Adipose tissue (tissue), 3 donors: ENCODE results near the gene FMC1. TPM values are rescaled to one million over a fixed set of nuclear protein-coding genes. Genes with fewer than 3 reads are reported as not detected.
"Not testable (repeated sequence)": the region's sequence is repeated elsewhere in the genome, so short reads cannot be mapped to it uniquely, and the experiment has no call there.

Experiments used
- H3K27ac ChIP-seq: one replicate; pipeline ENCODE4 v1.5.1; 2013; ENCODE audit warnings: low read depth, low read length
- WGBS, 3 donors: extraction: QIAGEN DNeasy Blood & Tissue Kit; methylation state at CpG; one replicate each; pipeline ENCODE4 v1.1.7; 2013; 5-methylcytosine and 5-hydroxymethylcytosine counted together
- polyA plus RNA-seq, 3 donors: library from polyadenylated mRNA; stranded (reverse); fragments of 200-250 nt; gene quantifications; one replicate each; pipeline ENCODE4 v1.2.3, GENCODE V29; 2013
- donor health status: healthy with polysubstance abuse.
- donor health status: Bipolar disorder and iron deficiency.
- donor health status: healthy.

FMC1 gene, protein sequence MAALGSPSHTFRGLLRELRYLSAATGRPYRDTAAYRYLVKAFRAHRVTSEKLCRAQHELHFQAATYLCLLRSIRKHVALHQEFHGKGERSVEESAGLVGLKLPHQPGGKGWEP
- 10 to 100 TPM; 23.9 to 38.1 (median 34.4) TPM for polyA plus RNA-seq

GRCh38 chr7:139341058-139341775, at the start of gene FMC1:
FMC1 (plus strand) TSS chr7:139341337; CDS start chr7:139341385, 48 bp downstream.
- 0 to 1% (median 0%) methylated on average over 53 to 54 of the region's 54 CpGs for WGBS, 3 donors
- H3K27ac ChIP-seq: peak within 1 kb of the TSS; percentile 98

- WGBS, 3 donors: 89 to 95% (median 91%) methylated on average over 7 of the region's 7 CpGs
- H3K27ac ChIP-seq: no peak overlapping the region
Observed at GRCh38 chr7:139292821-139293220, 48.3 kb upstream of the FMC1 start.

GRCh38 chr7:139293534-139293933, 47.6 kb upstream of the FMC1 start:
- no peak overlapping the region for H3K27ac ChIP-seq
- WGBS, 3 donors: 87 to 89% (median 89%) methylated on average over 2 of the region's 2 CpGs

DNA sequence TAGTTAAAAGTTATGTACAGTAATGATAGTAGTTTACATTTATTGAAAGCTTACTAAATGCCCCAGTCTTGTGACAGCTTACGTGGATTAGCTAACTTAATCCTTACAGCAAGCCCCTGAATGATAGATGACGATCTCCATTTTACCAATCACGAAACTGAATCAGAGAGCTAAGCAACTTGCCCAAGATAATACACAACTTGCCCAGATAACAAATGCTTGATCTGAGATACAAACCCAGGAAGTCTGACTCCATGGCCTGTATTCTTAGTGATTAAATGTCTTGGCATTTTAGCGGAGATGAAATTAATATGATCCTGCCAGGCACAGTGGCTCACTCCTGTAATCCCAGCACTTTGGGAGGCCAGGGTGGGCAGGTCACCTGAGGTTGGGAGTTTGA, 46.9 kb upstream of the FMC1 start:
- 93 to 94% (median 94%) methylated on average over 4 of the region's 4 CpGs for WGBS, 3 donors
- no peak overlapping the region for H3K27ac ChIP-seq

DNA sequence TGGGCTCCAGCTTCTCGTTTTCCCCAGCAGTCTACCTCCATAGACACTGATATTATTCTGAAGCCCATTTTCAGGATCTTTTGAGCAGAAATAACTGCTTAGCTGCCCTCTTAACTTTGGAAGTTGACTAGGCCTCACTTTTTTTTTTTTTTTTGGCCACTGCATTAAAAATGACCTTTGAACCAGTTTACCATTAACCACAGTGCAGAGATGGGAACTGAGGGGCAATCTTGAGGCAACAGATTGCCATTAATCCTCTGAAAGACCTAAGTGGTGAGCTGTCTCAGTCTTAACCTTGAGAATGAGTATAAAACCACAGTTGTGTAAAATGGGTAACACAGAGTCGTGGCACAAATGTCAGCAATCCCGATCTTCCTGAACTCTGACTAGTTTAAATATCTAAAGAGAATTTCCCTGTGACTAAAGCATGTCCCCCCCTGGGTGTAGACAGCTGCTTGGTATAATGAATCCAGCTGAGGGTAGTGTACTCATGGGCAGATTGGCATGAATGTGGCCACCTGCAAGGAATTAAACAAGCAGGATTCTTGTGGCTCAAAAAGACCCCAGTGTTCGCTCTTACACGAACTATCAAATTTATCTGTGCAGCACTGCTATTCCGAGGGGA, 46.1 kb upstream of the FMC1 start:
- H3K27ac ChIP-seq: no peak overlapping the region
- WGBS, 3 donors: 85 to 94% (median 87%) methylated on average over 6 of the region's 6 CpGs

GRCh38 chr7:139297795-139298194, 43.3 kb upstream of the FMC1 start:
- WGBS, 3 donors: 29 to 63% (median 52%) methylated on average over 6 of the region's 6 CpGs
- no peak overlapping the region for H3K27ac ChIP-seq

- WGBS, 3 donors: 32 to 96% (median 96%) methylated on average over 2 of the region's 2 CpGs
- no peak overlapping the region for H3K27ac ChIP-seq
Observed at GRCh38 chr7:139299296-139299695, 41.8 kb upstream of the FMC1 start.

- WGBS, 3 donors: 68 to 94% (median 82%) methylated on average over 2 of the region's 2 CpGs
- no peak overlapping the region for H3K27ac ChIP-seq
Observed at GRCh38 chr7:139300390-139300789, 40.7 kb upstream of the FMC1 start.

DNA sequence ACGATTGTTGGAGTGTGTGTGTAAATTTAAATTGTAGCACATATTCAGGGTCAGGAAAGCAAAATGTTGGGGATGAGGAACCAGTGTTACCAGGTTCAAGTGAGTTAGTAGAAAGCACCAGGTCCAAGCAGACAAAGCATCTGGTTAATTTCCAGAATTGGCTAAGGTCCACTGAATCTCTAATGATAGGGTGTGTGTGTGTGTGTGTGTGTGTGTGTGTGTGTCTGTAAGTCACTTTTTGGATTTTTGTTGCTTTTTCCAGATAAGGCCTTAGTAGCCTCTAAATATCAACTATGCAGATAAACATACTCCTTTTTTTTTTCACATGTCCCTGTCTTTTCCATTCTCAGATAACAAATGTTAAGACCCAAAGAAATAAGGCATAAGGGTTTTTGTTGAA, 36.6 kb upstream of the FMC1 start:
- H3K27ac ChIP-seq: no peak overlapping the region
- 57 to 70% (median 63%) methylated on average over 1 of the region's 1 CpG for WGBS, 3 donors

DNA sequence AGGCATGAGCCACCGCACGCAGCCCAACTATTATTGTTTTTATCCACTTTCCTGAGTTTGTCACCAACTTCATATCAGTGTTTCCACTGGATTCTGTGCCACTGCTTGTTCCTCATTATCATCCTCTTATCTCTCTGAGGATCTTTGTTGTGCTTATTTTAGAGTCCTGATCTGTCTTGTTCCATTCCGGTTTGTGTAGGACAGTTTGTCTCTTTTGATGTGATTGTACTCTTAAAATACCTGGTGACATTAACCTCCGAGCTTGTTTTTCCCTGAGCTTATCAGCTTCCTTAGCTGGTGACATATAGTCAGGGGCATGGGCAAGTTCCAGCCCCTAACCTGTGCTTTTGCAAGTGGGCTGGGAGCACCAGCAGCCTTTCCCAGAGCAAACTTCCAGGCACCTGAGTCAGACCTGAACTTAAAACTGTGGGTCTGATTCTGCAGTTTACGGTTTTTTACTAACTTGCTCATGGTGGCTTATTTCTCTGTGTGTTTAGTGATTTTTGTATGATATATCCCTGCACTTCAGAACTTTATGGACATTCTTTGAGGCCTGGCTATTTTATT, 23.1 kb upstream of the FMC1 start:
- 73 to 81% (median 78%) methylated on average over 5 of the region's 5 CpGs for WGBS, 3 donors
- no peak overlapping the region for H3K27ac ChIP-seq

DNA sequence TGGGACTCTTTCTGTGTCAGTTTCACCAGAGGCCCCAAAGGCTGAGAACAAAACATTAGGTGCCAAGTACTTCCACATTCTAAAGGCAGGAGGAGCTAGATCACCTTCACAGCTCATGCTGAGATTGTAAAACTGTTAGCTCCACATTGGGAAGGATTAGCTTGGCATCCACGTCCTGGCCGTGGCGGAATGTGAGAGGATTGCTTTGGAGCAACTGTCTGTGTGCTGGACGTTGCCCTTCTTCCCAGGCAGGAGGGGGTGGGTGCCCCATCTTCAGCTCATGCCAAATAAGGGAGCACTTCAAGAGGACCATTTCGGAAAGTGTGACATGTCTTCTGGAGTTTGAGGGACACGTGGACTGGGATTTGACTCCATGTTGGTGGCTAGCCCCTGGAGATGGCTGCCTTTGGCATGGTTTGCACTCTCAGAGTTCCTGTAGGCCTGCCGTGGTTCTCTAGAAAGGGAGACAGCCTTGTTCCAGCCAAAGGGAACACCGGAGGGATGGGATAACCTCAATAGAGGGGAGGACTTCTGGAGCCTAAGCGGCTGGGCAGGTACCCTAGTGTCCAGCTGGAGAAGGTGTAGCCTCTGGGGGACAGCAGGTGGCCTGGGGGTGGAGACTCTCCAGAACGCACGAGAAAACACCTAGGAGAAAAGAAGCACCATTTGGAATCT, 19.9 kb upstream of the FMC1 start:
- no peak overlapping the region for H3K27ac ChIP-seq

GRCh38 chr7:139324709-139325108, 16.4 kb upstream of the FMC1 start:
- WGBS, 3 donors: 97 to 98% (median 97%) methylated on average over 11 of the region's 11 CpGs
- H3K27ac ChIP-seq: not testable (repeated sequence)

More for the DNA sequence above, 19.9 kb upstream of the FMC1 start:
- WGBS, 3 donors: 67 to 69% (median 68%) methylated on average over 11 of the region's 11 CpGs

- H3K27ac ChIP-seq: no peak overlapping the region
- 58 to 77% (median 58%) methylated on average over 2 of the region's 2 CpGs for WGBS, 3 donors
Observed at GRCh38 chr7:139328375-139328774, 12.8 kb upstream of the FMC1 start.

- 31 to 46% (median 45%) methylated on average over 2 of the region's 2 CpGs for WGBS, 3 donors
Observed at GRCh38 chr7:139329119-139329518, 12.0 kb upstream of the FMC1 start.

GRCh38 chr7:139330333-139331030, 10.7 kb upstream of the FMC1 start:
- 75 to 89% (median 79%) methylated on average over 3 of the region's 3 CpGs for whole genome bisulfite sequencing, 3 donors
- no peak overlapping the region for H3K27ac ChIP-seq

More at GRCh38 chr7:139329119-139329518, 12.0 kb upstream of the FMC1 start:
- H3K27ac ChIP-seq: no peak overlapping the region

DNA sequence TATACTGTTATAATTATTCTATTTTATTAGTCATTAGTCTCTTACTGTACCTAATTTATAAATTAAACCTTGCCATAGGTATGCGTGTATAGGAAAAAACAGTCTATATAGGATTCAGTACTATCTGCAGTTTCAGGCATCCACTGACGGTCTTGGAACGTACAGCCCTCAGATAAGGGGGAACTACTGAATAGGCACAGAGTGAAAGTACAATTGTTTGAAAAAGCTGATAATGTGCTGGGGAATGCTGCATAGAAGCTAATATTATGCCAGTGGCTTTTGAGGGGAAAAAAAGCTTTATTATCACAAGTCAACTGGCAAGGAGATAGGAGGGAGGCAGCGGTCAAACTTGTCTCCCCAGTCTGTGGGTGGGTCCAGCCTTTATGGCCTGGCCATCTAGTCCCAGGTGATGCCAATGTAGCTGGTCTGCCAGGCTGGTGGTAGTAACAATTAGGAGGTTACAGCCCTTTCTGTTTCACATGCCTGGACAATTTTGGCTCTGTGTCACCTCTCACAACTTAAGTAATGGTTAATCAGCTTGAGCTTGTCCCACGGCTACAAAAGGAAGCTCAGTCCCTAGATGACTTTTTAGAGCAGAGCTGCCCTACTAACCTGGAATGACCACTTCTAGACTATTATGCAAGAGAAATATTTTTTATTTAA, 8.3 kb upstream of the FMC1 start:
- whole genome bisulfite sequencing, 3 donors: 28 to 71% (median 71%) methylated on average over 5 of the region's 5 CpGs
- no peak overlapping the region for H3K27ac ChIP-seq

- WGBS, 3 donors: 91 to 97% (median 94%) methylated on average over 13 of the region's 13 CpGs
- H3K27ac ChIP-seq: not testable (repeated sequence)
Observed at GRCh38 chr7:139333443-139333842, 7.7 kb upstream of the FMC1 start.
